Dermis blood vessel endothelial cell (primary cell): ENCODE results near the gene UTP20. TPM values are rescaled to one million over a fixed set of nuclear protein-coding genes. Genes with fewer than 3 reads are reported as not detected.
A peak's percentile ranks its signal among the peaks of the same experiment; 100 is the strongest.

Experiments used
- DNase-seq: peaks from one replicate; pipeline ENCODE4 v3.0.0; 2010
- total RNA-seq: library from RNA; depleted of rRNA; stranded (reverse); fragments of >200 nt; gene quantifications from 2 replicates; pipeline ENCODE4 v1.2.3, GENCODE V29; 2014

UTP20 gene
- total RNA-seq: 19.9 and 33.5 TPM in 2 replicates

DNA sequence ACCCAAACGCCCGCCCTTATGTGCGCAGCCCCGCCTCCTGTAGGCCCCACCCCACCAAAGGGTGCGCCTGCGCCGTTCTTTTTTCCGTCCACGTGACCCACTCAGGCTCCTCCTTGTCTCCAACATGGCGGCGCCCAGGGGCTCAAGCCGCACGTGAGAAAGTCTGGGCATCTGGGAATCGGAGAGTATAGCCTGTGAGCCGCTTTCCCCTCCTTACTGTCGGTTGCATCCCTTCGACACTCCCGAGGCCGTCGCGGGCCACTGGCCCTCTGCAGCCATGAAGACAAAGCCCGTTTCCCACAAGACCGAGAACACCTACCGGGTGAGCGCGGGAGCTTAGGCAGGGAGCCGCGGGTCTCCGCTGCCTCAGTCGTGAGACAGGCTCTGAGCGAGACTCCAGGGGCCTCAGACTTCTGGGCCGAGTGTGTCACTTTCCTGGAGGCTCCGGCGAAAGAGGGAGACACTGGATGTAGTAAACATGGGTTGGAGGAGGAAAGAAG, at the start of gene UTP20:
UTP20 (plus strand) TSS at position 100 of the 500 bp plus-strand sequence; CDS start at position 278, 178 bp downstream.
- DNase-seq: peak; percentile 95

- no peak for DNase-seq
Measured at GRCh38 chr12:101230547-101230946, 49.4 kb upstream of the UTP20 start.

- DNase-seq: no peak
Measured at GRCh38 chr12:101231636-101232035, 48.3 kb upstream of the UTP20 start.

DNA sequence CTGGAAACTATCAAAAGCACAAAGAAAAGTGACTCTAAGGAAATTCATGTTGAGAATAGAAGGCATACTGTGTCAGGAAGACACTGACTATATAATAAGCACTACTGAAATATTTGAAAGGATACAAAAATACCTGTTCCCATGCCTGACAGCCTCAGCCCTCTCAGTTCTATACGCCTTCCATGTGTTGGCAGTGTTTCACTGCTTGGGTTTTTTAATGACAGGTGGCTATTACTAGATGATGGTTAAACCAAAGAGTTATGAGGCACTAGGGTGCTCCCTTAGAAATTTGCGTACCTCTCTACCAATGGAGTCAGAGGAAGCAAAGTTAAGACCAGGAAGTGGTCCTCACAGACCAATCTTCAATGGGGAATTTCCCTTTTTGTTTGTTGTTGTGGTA, 44.2 kb upstream of the UTP20 start:
- DNase-seq: no peak

GRCh38 chr12:101238306-101238705, 41.6 kb upstream of the UTP20 start:
- DNase-seq: no peak

GRCh38 chr12:101238800-101239329, 41.0 kb upstream of the UTP20 start:
- no peak for DNase-seq

GRCh38 chr12:101243074-101243473, 36.8 kb upstream of the UTP20 start:
- DNase-seq: no peak

DNA sequence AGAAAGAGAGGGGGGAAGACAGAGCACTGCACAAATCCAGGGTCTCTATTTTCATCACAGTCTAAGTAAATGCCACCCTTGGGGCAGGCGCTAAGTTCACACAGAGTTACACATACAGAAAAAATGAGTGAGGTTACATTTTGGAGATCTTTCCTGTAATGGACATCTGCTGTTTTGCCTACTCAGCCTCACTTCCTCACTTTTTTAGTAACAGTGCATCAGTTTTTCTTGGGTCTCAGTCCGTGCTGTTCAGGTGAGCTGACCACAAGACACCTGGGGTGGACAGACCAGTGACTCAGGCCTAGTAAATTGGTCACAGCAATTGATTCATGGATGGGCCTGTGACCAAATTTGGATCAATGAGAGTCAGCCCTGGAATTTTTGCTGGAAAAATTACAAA, 36.3 kb upstream of the UTP20 start:
- no peak for DNase-seq

DNA sequence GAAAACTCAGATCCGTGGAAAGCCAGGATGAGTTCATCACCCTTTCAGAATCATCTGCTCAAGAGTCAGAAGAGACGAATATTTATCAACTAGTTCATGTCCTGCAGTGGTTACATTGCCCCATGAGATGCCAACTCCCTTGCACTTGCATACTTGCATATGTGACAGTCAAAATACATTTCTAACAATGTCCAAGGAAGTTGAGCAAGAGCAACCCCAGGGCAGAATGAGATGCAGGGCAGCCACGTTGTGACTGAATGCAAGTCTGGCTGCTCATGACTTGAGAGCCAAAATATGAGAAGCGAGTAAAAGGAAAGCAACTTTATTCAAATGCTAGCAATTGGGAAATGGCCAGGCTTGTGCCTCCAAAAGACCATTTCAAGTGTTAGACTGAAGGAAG, 23.6 kb upstream of the UTP20 start:
- DNase-seq: no peak

- DNase-seq: no peak
Measured at GRCh38 chr12:101257357-101257756, 22.5 kb upstream of the UTP20 start.

- no peak for DNase-seq
Measured at GRCh38 chr12:101267111-101267510, 12.8 kb upstream of the UTP20 start.

DNA sequence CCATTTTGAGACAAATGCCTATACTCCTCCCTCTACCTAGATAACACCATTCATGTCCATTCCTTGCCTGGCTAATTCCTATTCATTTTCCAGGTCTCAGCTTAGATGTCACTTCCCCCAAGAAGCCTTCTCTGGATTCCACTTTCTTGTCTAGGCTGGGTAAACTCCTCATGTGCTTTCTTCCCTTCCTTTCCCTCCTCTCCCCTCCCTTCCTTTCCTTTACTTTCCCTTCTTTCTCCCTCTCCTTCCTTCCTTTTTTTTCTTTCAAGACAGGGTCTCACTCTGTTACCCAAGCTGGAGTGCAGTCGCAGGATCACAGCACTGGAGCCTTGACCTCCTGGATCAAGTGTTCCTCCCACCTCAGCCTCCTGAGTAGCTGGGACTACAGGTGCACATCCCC, 3.5 kb upstream of the UTP20 start:
- no peak for DNase-seq

GRCh38 chr12:101277443-101277842, 2.5 kb upstream of the UTP20 start:
- no peak for DNase-seq

- no peak for DNase-seq
Measured at GRCh38 chr12:101287357-101287756, 7.5 kb downstream of the UTP20 start.

GRCh38 chr12:101297661-101298060, 17.8 kb downstream of the UTP20 start:
- no peak for DNase-seq

DNA sequence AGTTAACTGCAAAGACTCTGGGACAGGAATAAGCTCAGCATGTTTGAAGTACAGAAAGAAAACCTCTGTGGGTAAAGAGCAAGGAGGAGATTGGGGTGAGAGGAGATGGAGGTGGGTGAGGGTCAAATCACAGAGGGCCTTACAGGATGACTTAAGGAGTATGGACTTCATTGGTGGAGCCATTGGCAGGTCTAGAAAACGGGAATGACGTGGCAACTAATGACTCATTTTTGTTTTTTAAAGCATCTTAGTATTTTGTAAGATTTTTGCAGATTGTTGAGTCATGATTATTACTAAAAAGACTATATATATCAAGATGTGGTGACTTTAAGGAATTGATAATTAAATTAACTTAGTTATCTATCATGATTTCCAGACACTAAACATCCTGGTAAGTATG, 18.5 kb downstream of the UTP20 start:
- DNase-seq: peak; percentile 7

- DNase-seq: no peak
Measured at GRCh38 chr12:101299346-101299745, 19.4 kb downstream of the UTP20 start.

DNA sequence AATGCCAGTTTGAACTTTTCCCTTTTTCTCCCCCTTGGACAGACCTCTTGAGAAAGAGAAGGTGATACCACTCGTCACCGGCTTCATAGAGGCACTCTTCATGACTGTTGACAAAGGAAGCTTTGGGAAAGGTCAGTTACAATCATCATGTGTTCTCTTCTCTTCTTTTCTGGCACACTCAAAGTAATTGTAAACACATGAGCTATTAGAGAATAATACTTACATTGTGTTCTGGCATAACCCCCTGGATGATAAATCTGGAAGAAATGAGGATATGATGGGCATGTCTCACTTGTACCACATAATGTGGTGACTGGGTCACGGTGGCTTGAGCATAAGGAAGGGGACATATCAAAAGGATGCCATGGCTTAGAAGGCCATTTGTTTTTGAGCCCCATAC, 20.0 kb downstream of the UTP20 start:
- DNase-seq: no peak

GRCh38 chr12:101302741-101303140, 22.8 kb downstream of the UTP20 start:
- DNase-seq: no peak

- DNase-seq: no peak
Measured at GRCh38 chr12:101305226-101305779, 25.4 kb downstream of the UTP20 start.

- no peak for DNase-seq
Measured at GRCh38 chr12:101305794-101306193, 25.9 kb downstream of the UTP20 start.

DNA sequence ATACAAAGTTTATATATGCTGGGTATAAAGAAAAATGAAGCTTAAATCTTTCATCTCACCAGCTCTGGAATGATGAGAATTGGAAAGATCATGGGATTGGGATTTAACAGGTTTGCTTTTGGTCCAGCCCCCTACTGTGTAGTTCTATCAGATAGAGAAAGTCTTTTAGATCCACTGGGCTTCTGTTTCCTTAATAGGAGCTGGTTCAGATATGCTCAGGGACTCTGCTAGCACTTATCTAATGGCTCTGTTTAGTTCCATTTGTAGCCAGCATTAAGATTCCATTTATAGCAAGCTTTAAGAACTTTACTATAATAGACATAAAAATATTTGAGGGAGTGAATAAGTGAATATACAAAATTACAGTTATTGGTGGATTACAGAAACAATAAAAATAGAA, 42.6 kb downstream of the UTP20 start:
- DNase-seq: no peak

DNA sequence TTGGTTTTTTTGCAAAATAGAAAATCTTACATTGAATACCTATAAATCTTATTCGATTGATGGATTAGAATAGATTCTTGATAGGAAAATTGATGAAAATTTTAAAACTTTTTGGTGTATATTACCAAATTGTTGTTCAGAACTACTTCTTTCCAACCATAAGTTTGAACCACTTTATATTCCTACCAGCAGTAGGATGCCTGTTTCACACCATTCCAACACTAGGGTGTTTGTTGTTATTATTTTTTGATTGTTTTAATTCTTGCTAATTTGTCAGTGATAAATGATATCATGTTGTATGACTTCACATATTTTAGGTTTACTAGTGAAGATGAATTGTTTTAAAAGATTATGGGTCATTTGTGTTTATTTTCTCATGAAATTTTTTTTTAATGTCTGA, 43.4 kb downstream of the UTP20 start:
- no peak for DNase-seq

GRCh38 chr12:101325590-101325989, 45.7 kb downstream of the UTP20 start:
- DNase-seq: no peak

DNA sequence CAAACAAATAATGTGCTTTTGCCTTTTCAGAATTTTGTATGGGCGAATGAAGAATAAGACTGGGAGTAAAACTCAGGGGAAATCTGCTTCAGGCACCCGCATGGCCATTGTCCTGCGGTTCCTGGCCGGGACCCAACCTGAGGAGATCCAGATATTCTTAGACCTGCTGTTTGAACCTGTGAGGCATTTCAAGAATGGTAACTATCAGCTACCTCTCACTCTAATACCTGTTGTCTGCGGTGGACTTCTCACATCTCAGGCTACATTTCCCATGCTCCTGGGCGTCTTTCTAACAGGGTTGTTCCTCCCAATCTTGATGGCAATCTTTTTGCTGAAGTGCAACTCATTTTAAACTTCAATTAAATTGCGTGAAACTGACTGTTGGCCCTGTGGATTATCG, 47.1 kb downstream of the UTP20 start:
- no peak for DNase-seq
